Breast epithelium (tissue), 3 donors: ENCODE results near the gene RNF186.

Experiments
- CTCF ChIP-seq, 3 donors: fragments of 450-650 bp; IDR thresholded peaks; one replicate each; pipeline ENCODE4 v1.5.1; 2016 to 2017; ENCODE audit warnings: antibody characterized with exemption in 3 of 3, mild to moderate bottlenecking in 3 of 3, moderate library complexity in 3 of 3
- POLR2AphosphoS5 ChIP-seq, 3 donors: sonication (generic); formaldehyde crosslinking; IDR thresholded peaks; one replicate each; pipeline ENCODE4 v1.6.1; 2017; ENCODE audit warnings: antibody characterized with exemption in 3 of 3

GRCh38 chr1:19792237-19793002 is 22.7 kb downstream of the RNF186 start:
- TF ChIP-seq CTCF (IDR thresholded peaks at IDR 0.05) = no peak
- TF ChIP-seq POLR2AphosphoS5 (IDR thresholded peaks at IDR 0.05) = no peak
